GM19239 (cell line): Measurements from ENCODE around the gene SLC22A23.

Experiments used
- DNase-seq: peaks from one replicate; pipeline ENCODE4 v3.0.0; 2011; ENCODE audit warnings: low spot score; ENCODE audit not compliant: insufficient read length
- FAIRE-seq: peaks from 2 replicates; lab custom pipeline; 2011; peaks lifted over from hg19 to GRCh38; lab: Jason Lieb, UNC

SLC22A23 gene

DNA sequence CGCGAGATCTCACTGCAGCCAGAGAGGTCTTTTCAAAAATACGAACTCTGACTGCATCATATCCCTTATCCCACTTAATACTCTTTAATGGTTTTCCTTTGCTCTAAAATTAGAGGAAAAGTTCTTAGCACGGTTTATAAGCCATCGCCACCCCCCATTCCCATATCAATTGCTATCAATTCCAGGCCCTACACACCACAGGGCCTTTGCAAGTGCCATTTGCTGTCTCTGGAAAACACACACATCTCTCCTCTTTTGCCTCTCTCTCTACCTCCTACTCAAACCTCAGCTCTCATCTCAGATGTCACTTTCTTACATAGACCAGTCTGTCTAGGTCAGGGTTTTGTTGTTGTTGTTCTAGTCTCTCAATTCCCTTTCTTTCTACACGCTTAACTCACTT, 9.8 kb downstream of the SLC22A23 start:
- no peak for FAIRE-seq

DNA sequence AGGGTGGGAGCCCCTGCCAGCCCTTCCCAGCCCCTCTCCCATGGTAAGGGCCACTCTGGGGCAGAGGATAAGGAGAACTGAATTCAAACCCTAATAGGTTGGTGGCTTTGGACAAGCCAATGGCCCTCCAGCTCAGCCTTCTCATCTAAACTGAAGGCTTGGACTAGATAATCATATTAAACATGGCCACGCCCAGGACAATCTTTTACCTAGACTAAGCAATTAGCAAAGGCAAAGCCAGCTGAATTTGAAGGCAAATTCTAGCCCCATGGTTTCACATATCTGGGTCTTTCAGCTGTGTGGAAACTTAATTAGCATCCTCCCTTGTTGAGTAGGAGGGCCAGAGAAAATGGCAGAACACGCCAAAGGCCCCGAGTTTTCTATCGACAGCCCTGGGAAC, 10.7 kb downstream of the SLC22A23 start:
- no peak for FAIRE-seq
- no peak for DNase-seq

More for the DNA sequence above, 9.8 kb downstream of the SLC22A23 start:
- DNase-seq, result no peak

DNA sequence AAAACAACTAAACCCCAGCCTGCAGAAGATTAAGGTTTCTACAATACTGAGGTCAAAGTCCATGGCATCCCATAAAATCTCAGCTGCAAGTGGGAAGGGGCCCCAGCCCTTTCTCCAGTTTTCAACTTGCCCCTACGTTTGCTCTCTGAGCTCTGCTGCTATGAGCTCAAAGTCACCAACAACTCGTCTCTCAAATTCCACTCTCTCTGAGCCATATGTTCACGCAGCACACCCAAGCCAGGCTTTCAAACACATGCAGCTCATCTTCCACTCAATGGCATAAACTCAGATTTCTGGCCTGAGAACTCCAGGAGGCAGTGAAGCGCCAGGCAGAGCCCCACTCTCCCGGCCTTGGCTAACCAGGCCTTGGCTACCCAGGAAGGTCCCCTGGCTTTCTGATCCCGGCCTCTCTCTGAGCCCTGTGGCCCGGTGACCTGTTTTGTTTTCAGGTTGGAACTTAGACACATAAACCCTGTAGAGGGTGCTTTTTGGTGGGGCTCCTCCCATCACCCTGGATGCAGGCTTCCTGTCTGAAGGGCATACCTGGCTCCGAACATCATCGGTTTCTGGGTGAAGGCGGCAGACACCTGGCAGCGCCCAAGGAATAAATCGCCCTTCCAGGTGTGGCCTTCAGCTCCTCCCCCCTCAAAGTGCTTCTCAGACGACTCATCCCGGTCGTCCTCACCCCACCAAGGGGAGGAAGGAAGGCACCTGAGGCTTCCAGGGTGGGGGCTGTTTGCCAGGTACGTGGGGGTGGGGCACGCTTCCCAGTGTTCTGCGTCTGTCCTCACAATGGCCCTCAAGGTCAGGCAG, 12.4 kb downstream of the SLC22A23 start:
- FAIRE-seq (no peak), DNase-seq (no peak)

DNA sequence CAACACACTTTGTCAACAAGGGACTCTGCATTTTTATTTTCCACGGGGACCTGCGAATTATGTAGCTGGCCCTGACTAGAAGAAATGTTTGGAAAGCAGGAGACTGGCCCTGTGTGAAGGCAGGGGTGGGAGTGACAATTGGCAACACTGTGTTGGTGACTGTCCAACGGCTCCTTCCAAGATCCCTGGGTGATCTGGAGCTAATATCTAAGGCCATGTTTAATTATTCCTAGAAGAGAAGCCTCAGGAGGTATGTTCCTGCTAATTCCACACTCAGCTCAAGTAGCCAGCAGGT, 13.7 kb downstream of the SLC22A23 start:
- FAIRE-seq (no peak), DNase-seq (no peak)

DNA sequence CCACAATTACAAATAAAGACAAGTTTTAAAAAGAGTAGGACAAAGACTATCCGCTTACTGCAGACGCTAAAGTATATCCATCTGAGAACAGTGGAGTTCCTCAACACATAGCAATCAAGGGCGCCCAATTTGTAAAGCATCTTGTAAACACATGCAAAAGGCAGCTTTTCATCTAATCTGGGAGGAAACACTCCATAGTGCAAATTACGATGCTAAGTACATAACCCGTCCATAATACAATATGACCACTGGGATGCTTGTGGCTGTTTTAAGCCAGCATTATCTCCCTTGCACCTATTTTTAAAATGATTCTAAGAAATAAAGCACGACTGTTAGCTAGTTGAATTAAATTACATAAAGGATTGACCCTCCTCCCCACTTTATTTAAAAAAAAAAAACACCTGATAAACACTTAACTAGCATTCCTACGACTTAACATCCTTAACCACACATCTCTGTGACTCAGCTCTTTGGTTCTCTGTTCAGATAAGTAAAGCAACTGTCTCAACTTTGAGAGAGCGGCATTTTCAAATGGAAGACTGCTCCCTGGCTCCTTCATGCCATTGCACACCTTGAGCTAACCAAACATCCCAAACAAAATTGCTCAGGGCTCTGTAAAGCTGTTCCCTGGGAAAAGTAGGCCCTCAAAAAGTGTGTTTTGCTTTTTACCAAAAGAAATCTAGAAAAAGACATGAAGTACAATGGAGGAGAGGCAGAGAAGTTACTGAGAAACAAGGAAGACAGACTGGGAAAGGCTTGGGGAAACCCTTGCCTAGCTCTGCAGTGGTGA, 14.2 kb downstream of the SLC22A23 start:
- FAIRE-seq (no peak), DNase-seq (no peak)

DNA sequence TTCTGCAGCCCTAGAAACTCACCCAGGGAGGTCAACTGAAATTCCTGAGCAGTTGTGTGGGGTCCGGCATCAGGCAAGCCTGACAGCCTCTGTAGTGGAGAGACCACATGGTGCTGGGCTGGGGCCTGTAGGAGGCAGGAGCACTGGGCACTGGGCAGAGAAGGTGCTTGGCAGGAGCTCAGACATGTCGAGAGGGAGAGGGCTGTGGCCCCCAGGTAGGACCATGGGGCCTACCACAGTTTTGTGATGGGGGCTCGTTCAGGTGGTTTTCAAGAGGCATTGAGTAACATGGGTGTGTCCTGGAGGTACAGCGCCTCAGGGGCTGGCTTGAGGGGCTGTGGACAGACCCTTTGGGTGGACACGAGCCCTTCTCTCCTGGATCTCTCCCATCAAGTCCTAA, 15.9 kb downstream of the SLC22A23 start:
- no peak for FAIRE-seq

DNA sequence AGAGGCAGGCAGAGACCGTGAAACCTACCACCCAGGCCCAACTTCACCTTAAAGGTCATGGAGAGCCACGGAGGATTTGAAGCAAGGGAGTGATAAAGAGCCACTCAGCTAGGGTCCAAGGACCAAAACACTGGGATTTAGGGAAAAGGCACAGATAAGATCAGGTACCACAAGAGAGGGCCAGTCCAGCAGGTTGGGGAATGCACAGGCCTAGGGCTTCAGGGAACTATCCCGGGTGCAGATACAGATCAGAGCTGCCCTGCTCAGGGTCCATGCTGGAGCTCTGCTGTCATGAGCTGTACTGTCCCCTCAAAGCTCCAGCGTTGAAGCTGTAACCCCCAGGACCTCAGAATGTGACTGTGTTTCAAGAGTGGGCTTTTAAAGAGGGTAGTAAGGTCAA, 16.9 kb downstream of the SLC22A23 start:
- no peak for DNase-seq
- FAIRE-seq, result no peak

More for the DNA sequence above, 15.9 kb downstream of the SLC22A23 start:
- no peak for DNase-seq

DNA sequence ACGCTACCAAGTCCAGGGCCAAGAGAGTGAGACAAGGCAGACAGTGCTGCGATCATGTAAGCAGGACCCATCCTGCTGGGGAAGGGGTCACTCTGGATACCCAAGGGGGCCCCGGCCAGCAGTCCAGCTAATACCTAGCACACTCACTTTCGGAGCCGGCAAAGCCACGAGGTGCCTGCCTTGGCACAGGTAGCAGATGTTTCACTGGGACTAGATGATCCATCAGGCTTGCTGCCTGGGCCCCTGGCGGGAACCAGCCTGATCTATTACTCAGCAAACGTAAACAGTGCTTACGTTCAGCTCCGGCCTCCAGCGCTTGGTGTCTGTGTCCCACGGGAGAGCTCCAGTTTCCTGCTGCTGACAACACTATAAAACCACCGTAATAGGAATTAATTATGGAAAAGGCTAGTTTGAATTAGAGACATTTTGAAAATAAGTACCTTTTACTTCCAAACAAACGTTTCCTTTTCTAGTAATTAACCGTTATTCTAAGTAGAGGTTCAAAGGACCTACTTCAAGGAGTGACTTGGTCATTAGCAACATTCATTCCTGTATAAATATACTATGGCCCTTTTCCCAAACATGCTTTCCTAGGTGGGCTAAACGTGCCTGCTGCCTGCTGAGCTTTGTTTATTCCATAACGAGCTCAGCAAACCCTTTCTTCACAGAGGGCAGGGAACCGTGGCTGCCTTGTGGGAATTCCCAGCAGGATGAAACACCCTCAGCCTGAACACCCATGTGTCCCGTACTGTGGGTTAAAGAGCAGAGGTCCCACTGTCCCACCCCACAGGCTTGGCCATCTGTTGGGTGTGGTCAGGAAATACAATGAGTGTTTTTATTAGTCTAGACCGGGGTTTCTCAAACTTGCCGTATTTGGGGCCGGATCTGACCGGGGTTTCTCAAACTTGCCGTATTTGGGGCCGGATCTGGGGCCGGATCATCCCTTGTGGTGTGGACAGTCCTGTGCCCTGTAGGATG, 18.4 kb downstream of the SLC22A23 start:
- no peak for FAIRE-seq
- no peak for DNase-seq

DNA sequence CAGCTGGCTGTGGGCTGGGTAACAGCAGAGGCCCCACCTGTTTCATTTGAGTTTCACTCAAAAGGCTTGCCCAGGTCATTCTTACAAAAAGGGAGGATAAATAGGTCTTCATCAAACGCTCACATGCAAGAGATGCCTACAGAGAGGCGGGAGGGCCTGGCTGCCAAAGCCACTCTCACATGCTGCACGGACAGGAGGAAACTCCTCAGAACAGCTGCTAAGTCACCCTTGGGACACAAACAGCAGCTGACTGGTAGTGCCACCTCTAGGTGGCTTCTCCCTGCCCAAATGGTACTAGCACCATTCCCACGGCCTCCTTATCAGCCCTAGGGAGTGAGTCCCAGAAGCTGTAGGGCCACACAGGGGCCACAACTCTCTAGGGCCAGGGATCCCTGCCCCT, 23.8 kb downstream of the SLC22A23 start:
- FAIRE-seq, result no peak
- DNase-seq, result no peak

DNA sequence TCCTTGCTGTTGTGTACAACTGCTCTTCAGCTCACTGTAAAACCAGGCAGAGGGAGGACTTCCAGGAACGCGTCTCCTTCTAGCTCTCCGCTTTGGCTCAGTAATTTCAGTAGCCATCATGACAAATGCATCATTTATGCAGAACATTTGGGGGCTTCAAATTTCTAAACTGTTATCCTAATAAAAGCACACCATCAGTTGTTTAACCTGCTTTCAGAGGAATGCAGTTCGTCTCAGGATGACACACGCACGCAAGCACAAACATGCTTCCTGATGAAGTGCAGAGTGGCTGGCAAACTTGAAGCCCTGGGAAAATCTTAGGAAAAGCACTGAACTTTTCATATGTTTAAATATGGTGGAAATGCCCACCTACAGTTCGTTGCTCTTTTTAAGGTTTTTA, 24.4 kb downstream of the SLC22A23 start:
- no peak for FAIRE-seq
- no peak for DNase-seq

DNA sequence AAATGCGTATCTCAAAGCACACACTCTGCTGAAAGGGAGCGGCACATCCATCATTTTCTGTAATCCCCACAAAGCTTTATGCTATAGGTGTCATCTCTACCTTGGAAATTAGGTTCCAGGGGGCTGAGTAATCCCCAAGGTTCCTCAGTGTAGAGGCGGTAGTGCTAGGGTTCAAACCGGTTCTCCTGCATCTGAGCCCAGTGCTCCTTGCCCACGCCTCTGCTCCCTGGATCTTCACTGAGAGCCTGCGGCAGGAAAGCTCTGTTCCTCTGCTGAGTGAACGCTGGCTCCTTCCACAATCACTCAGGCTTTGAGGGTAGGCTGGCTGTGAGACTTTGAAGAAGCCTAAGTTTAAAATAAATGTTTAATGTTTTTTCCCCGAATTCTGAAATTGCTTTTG, 24.9 kb downstream of the SLC22A23 start:
- no peak for DNase-seq
- FAIRE-seq, result no peak

DNA sequence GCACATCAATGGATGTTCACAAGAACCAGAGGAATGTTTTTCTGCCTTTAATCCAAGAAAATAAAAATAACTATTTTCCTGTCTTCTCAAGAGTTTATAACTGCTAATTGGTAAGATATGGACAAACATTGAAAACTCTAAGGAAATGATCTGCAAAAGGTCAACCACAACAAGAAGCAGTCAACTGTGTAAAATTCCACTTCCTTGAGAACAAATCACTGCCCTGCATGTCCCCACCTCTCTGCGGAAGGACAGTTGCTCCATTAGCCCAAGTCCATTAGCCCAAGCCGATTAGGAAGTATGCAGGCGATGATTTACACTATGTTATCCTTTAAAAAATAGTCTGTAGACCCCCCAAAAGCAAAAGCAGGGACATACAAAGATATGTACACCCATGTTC, 27.6 kb downstream of the SLC22A23 start:
- DNase-seq, result no peak
- FAIRE-seq, result no peak

DNA sequence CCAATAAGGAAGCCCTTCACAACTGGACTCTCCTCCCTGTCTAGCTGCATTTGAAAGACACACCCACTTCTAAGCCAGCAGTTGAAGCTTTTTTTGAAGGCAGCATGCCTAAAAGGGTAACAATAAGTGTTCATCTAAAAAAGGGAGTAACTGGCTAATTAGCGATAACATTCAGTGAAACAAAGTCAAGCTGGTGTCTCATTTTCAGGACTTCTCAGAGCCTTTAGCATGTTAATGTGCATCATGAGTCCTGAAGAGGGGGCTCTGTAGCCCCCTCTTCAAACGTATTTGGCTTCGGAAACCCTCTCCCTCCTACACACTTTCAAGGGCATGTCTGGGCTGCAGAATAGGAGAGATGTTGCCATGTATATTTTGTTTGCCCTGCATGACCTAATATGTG, 28.1 kb downstream of the SLC22A23 start:
- FAIRE-seq, result no peak
- no peak for DNase-seq

DNA sequence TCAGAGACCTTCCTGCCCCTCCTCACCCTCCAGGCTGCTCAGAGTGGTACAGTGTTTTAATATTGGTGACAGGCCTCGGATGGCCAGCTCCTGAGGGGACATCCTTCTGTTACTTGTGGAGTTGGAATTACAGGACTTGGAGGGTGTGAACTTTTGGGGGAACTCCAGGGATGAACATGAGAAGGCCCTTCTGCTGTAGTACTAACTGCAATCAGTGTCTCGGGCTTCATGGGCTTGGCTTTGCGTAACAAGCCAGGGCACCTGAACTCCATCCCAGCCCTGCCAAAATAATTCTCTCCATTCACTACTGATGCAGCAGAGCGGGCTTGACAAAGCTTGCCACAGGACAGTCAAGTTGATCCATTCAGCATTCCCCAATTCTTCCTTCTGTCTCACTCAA, 28.6 kb downstream of the SLC22A23 start:
- FAIRE-seq (no peak), DNase-seq (no peak)

DNA sequence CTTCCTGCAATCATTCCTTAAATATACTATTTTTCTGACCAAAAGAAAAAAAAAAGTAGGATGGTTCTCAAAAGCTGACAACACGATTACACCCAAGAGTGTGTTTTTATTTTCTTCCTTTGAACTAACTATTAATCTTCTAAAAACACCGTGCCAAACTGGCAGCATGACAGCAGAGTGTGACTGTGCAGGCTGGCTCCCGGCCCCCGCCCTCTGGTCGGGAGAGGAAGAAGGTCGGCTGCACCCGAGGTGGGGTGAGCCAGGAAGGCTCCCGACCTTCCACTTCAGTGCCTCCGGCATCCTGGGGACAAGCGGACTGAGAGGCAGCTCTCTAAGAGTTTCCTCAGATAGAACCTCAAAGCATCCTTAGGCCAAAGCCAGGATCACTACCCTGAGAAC, 29.2 kb downstream of the SLC22A23 start:
- DNase-seq (no peak), FAIRE-seq (no peak)

DNA sequence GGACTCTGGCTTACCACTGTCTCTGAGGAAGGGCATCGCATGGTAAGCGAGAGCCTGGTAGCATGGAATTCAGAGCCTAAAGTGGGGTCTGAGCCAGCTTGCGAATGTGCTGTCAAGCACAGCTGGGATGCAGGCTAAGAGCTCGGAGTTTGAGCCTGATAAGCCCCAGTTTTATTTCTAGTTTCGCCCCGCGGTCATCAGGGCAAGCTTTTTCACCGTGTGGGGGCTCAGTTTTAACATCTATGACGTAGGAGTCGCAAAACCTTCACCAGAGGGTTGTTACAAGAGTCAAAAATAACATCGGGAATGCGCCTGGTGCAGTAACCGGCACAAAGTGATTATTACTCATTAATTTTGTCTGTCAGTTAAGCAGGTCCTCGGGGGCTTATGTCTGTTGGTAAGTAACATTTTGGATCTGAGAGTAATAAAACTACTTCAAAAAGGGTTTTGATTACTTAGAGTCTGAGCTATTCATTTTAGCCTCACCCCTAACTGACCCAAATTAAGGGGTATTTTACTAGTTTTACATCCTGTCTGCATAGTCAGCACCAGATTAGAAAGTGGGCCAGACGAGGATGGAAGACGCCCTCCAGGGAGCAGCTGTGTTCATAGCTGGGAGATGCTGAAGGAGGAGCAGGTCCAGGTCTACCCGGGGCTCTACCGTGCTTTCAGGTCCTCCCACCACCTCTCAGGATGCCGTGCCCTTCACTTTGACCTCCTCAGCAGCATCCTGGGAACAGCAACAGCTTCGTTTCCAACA, 29.7 kb downstream of the SLC22A23 start:
- FAIRE-seq, result no peak
- DNase-seq, result no peak

DNA sequence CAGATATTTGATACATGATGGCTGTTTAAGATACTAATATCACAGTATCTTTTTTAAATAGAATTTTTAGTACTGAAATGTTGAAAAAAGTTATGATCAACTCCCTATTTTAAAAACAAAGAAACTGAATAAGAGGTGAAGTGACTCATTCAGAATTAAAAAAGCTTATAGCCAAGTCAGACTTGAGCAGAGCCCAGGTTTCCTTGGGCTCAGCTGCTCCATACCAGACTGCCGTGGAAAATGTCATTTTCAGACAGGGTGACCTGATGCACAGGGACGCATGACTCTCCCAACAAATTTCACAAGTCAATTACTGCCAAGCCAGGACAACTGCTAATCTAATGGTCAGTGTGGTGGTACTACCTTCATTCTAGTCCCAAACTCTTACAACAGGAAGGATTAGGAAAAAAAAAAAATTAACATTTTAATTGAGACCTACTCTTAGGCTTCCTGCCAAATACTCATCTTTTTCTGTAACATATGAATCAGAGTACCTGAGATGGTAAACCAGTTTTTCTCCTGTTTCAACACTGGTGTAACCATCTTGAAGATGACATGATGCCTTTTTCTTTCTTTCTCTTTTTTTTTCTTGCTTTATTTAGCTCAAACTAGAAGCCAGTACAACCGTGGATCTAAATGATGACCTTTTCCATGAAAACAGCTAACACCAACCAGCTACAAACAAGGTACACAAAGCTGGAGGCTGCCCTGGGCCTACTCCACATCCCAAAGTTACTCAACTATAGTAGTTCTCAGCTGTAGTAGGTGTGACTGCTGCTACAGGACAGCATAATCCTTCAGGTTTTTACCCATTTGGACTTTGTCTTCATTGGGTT, 30.5 kb downstream of the SLC22A23 start:
- FAIRE-seq (no peak), DNase-seq (no peak)

DNA sequence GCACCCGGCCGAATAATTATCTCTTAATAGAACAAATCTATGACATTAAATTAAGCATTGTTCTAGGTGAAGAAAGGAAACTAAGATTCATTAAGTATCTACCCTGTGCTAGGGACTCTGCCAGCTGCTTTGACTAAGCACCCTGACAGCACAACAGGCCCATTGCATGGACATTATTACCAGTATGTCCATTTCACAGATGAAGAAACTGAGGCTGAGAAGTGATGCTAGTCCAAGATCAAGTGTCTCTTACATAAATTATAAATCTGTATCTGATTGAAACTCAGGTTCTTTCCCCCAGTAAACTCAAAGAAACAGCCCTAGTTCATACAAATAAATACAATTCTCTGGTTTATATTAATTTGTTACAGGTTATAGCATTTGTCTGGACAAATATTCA, 31.3 kb downstream of the SLC22A23 start:
- FAIRE-seq, result no peak
- no peak for DNase-seq
